Mesothelial cell of epicardium (in vitro differentiated cells): ENCODE results near the gene ABHD17B. TPM values are rescaled to one million over a fixed set of nuclear protein-coding genes. Genes with fewer than 3 reads are reported as not detected.

ENCODE experiments used
- DNase-seq, 2 experiments: peaks; one replicate each; pipeline ENCODE4 v3.0.0; 2021; ENCODE audit warnings: low spot score in 2 of 2; ENCODE audit not compliant: unreplicated experiment in 2 of 2
- H3K27ac Mint-ChIP-seq: 2 replicates; pipeline ENCODE4 v1.8.0; 2021; ENCODE audit warnings: mixed read lengths
- H3K27me3 Mint-ChIP-seq: 2 replicates; pipeline ENCODE4 v1.8.0; 2021; ENCODE audit warnings: low read depth, mixed read lengths
- H3K36me3 Mint-ChIP-seq: 2 replicates; pipeline ENCODE4 v1.8.0; 2021; ENCODE audit warnings: mixed read lengths
- H3K4me1 Mint-ChIP-seq: 2 replicates; pipeline ENCODE4 v1.8.0; 2021; ENCODE audit warnings: mixed read lengths
- H3K4me3 Mint-ChIP-seq: 2 replicates; pipeline ENCODE4 v1.8.0; 2021; ENCODE audit warnings: mild to moderate bottlenecking, moderate library complexity, mixed read lengths
- H3K9me3 Mint-ChIP-seq: 2 replicates; pipeline ENCODE4 v1.8.0; 2021; ENCODE audit warnings: mixed read lengths
- total RNA-seq: library from RNA; stranded (reverse); gene quantifications from 3 replicates; pipeline ENCODE4 v1.2.1, GENCODE V29; 2021
- TF ChIP-seq, protein P1 (sequence below): fragments of 200-600 bp; sonication (generic); IDR thresholded peaks from one replicate; pipeline ENCODE4 v1.5.0; 2021; ENCODE audit warnings: antibody characterized with exemption; ENCODE audit not compliant: unreplicated experiment

The ABHD17B gene
- total RNA-seq, 1 donor from 2014 or later: 27.0 TPM

- TF ChIP-seq, protein P1, sequence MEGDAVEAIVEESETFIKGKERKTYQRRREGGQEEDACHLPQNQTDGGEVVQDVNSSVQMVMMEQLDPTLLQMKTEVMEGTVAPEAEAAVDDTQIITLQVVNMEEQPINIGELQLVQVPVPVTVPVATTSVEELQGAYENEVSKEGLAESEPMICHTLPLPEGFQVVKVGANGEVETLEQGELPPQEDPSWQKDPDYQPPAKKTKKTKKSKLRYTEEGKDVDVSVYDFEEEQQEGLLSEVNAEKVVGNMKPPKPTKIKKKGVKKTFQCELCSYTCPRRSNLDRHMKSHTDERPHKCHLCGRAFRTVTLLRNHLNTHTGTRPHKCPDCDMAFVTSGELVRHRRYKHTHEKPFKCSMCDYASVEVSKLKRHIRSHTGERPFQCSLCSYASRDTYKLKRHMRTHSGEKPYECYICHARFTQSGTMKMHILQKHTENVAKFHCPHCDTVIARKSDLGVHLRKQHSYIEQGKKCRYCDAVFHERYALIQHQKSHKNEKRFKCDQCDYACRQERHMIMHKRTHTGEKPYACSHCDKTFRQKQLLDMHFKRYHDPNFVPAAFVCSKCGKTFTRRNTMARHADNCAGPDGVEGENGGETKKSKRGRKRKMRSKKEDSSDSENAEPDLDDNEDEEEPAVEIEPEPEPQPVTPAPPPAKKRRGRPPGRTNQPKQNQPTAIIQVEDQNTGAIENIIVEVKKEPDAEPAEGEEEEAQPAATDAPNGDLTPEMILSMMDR: no peak
- Mint-ChIP-seq H3K27ac (no peak overlapping the region), H3K27me3 (no peaks in the 10 kb centered on the region), H3K4me1 (no peaks in the 10 kb centered on the region), H3K4me3 (no peak overlapping the region), H3K36me3 (peaks cover 35% of the 10 kb centered on the region), H3K9me3 (peaks cover 30% of the 10 kb centered on the region)
- no peak for DNase-seq
Measured at GRCh38 chr9:71885467-71885866, 25.5 kb downstream of the ABHD17B start.

GRCh38 chr9:71884005-71884404, 27.0 kb downstream of the ABHD17B start:
- DNase-seq: no peak
- no peaks in the 10 kb centered on the region for H3K27me3 Mint-ChIP-seq
- no peak overlapping the region for H3K27ac Mint-ChIP-seq
- peaks cover 45% of the 10 kb centered on the region for H3K36me3 Mint-ChIP-seq
- TF ChIP-seq, protein P1: no peak
- no peak overlapping the region for H3K4me3 Mint-ChIP-seq
- H3K9me3 Mint-ChIP-seq: peaks cover 40% of the 10 kb centered on the region
- no peaks in the 10 kb centered on the region for H3K4me1 Mint-ChIP-seq

DNA sequence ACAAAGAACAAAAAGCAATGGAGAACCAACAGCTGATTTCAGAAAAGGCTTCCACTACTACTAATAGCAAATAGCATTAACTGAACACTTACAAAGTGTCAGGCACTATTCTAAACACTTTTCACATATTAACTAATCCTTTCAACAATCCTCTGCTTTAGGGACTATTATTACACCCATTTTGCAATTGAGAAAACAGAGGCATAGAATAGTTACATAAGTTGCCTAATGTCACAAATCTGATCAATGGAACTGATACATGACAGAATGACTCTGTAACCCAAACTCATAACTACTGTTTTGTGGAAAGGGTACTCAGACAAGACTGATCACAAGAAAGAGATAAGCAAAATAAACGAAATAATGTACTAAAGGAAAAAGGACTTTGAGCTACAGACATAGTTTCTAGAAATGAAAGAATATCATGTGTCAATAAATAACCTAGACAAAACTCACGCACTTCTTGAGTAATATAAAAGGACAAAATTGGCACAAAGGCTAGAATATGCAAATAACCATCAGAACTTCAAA, 31.3 kb downstream of the ABHD17B start:
- TF ChIP-seq, protein P1: no peak
- H3K9me3 Mint-ChIP-seq: peaks cover 61% of the 10 kb centered on the region
- no peaks in the 10 kb centered on the region for H3K4me1 Mint-ChIP-seq
- no peaks in the 10 kb centered on the region for H3K27me3 Mint-ChIP-seq
- H3K4me3 Mint-ChIP-seq: no peak overlapping the region
- H3K27ac Mint-ChIP-seq: no peak overlapping the region
- no peak for DNase-seq
- H3K36me3 Mint-ChIP-seq: peaks cover 66% of the 10 kb centered on the region

- H3K4me1 Mint-ChIP-seq: no peaks in the 10 kb centered on the region
- H3K36me3 Mint-ChIP-seq: peaks cover 63% of the 10 kb centered on the region
- TF ChIP-seq, protein P1: no peak
- no peak overlapping the region for H3K4me3 Mint-ChIP-seq
- H3K27ac Mint-ChIP-seq: no peak overlapping the region
- peaks cover 50% of the 10 kb centered on the region for H3K9me3 Mint-ChIP-seq
- H3K27me3 Mint-ChIP-seq: no peaks in the 10 kb centered on the region
- no peak for DNase-seq
Measured at GRCh38 chr9:71878327-71879274, 32.4 kb downstream of the ABHD17B start.

DNA sequence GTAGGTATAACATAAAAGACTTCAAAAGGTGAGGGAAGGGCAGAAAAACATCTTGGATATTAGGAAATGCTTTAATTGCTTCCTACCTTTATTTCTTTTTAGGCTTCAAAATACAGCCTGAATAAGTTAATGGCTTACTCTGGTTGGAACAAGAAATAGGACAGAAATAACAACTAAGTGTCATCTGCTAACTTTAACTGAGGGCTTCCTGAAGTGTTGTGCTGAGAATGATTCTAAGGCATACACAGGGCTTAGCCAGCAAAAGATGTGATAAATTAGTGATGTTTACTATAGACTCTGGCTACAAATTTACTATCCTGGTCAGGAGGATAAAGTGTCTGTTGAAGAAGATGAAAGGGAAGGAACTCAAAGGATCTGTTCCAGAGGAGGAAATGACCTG, 34.2 kb downstream of the ABHD17B start:
- peaks cover 43% of the 10 kb centered on the region for H3K9me3 Mint-ChIP-seq
- TF ChIP-seq, protein P1: no peak
- H3K4me1 Mint-ChIP-seq: no peaks in the 10 kb centered on the region
- peaks cover 53% of the 10 kb centered on the region for H3K36me3 Mint-ChIP-seq
- DNase-seq: no peak
- no peaks in the 10 kb centered on the region for H3K27me3 Mint-ChIP-seq
- no peak overlapping the region for H3K4me3 Mint-ChIP-seq
- no peak overlapping the region for H3K27ac Mint-ChIP-seq
